ENCODE results near the gene MRPL41. TPM values are rescaled to one million over a fixed set of nuclear protein-coding genes. Genes with fewer than 3 reads are reported as not detected.
"Not testable (repeated sequence)": the region's sequence is repeated elsewhere in the genome, so short reads cannot be mapped to it uniquely, and the experiment has no call there.

Gene MRPL41
- polyA plus RNA-seq, 2 of the 4 experiments (the other 2 are of a cell fraction): 19.7 to 54.4 TPM

DNA sequence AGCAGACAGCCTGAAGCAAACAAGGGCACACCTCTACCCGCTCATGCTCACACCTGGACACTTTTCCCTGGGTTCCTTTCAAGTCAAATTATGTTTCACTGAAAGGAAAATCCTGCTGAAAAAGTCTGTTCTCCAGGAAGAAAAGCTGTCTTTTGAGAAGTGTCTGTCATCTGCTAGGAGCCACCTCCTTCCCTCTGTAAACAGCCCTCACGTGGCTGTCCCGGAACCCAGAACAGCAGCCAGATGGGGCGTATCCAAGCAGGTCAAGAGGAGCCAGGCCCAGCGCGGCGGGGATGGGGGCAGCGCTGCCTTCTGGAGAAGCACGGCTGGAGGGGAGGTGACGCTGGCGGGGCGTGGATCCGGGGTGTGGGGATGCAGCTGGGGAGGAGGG, 1.5 kb upstream of the MRPL41 start, which contains the start of gene PNPLA7:
TSS of gene PNPLA7 (minus strand) at position 172 of the 391 bp plus-strand sequence. CDS start 205 bp downstream, outside the sequence.
- CTCF ChIA-PET: interaction anchor here (1.0 to 1.3 kb wide), 3 partner anchors 9 to 118 kb away, joined by 3 to 5 read pairs (median 4); no protein-coding TSS in a partner anchor
- Histone ChIP-seq H3K27ac (peak within 1 kb of the TSS; percentile 93 to 96), H3K9me3 (no peaks in the 10 kb centered on the region), H3K4me1 (peaks cover 13% of the 10 kb centered on the region), H3K4me2 (peak within 1 kb of the TSS; percentile 100), H3K4me3 (peak within 1 kb of the TSS; percentile 77)
- TF ChIP-seq, protein P1, sequence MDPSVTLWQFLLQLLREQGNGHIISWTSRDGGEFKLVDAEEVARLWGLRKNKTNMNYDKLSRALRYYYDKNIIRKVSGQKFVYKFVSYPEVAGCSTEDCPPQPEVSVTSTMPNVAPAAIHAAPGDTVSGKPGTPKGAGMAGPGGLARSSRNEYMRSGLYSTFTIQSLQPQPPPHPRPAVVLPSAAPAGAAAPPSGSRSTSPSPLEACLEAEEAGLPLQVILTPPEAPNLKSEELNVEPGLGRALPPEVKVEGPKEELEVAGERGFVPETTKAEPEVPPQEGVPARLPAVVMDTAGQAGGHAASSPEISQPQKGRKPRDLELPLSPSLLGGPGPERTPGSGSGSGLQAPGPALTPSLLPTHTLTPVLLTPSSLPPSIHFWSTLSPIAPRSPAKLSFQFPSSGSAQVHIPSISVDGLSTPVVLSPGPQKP (IDR thresholded peaks at IDR 0.05; ENCODE audit: low read depth, low read length): no peak
- no peak for TF ChIP-seq TFCP2L1 (CRISPR knock-in tag; IDR thresholded peaks at IDR 0.05)
- TF ChIP-seq KDM5A (IDR thresholded peaks at IDR 0.05): no peak
- TF ChIP-seq, protein P2, sequence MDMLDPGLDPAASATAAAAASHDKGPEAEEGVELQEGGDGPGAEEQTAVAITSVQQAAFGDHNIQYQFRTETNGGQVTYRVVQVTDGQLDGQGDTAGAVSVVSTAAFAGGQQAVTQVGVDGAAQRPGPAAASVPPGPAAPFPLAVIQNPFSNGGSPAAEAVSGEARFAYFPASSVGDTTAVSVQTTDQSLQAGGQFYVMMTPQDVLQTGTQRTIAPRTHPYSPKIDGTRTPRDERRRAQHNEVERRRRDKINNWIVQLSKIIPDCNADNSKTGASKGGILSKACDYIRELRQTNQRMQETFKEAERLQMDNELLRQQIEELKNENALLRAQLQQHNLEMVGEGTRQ (IDR thresholded peaks at IDR 0.05): peak; percentile 68
- TF ChIP-seq, protein P3, sequence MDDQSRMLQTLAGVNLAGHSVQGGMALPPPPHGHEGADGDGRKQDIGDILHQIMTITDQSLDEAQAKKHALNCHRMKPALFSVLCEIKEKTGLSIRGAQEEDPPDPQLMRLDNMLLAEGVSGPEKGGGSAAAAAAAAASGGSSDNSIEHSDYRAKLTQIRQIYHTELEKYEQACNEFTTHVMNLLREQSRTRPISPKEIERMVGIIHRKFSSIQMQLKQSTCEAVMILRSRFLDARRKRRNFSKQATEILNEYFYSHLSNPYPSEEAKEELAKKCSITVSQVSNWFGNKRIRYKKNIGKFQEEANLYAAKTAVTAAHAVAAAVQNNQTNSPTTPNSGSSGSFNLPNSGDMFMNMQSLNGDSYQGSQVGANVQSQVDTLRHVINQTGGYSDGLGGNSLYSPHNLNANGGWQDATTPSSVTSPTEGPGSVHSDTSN (IDR thresholded peaks at IDR 0.05): no peak
- TF ChIP-seq RCOR1 (IDR thresholded peaks at IDR 0.05; ENCODE audit: low read depth, low read length): no peak
- no peak for TF ChIP-seq SMC3 (IDR thresholded peaks at IDR 0.05)
- no peak for TF ChIP-seq CBX8 (IDR thresholded peaks at IDR 0.05)
- no peak for TF ChIP-seq HOXB5 (CRISPR knock-in tag; IDR thresholded peaks at IDR 0.05)
- TF ChIP-seq NPAS2 (CRISPR knock-in tag; IDR thresholded peaks at IDR 0.05; ENCODE audit: borderline replicate concordance): no peak
- TF ChIP-seq KDM1A (IDR thresholded peaks at IDR 0.05; ENCODE audit: low read depth): no peak
- TF ChIP-seq, protein P4, sequence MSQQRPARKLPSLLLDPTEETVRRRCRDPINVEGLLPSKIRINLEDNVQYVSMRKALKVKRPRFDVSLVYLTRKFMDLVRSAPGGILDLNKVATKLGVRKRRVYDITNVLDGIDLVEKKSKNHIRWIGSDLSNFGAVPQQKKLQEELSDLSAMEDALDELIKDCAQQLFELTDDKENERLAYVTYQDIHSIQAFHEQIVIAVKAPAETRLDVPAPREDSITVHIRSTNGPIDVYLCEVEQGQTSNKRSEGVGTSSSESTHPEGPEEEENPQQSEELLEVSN (IDR thresholded peaks at IDR 0.05; ENCODE audit: borderline replicate concordance, low read depth): no peak
- TF ChIP-seq POLR2A (IDR thresholded peaks at IDR 0.05; ENCODE audit: low read length): no peak
- TF ChIP-seq, protein P5, sequence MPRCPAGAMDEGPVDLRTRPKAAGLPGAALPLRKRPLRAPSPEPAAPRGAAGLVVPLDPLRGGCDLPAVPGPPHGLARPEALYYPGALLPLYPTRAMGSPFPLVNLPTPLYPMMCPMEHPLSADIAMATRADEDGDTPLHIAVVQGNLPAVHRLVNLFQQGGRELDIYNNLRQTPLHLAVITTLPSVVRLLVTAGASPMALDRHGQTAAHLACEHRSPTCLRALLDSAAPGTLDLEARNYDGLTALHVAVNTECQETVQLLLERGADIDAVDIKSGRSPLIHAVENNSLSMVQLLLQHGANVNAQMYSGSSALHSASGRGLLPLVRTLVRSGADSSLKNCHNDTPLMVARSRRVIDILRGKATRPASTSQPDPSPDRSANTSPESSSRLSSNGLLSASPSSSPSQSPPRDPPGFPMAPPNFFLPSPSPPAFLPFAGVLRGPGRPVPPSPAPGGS (IDR thresholded peaks at IDR 0.05): no peak
- TF ChIP-seq, protein P6, sequence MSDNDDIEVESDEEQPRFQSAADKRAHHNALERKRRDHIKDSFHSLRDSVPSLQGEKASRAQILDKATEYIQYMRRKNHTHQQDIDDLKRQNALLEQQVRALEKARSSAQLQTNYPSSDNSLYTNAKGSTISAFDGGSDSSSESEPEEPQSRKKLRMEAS (IDR thresholded peaks at IDR 0.05): peak; percentile 91
- no peak for TF ChIP-seq ESRRA (IDR thresholded peaks at IDR 0.05; ENCODE audit: borderline replicate concordance, low read length)
- TF ChIP-seq HDAC2 (IDR thresholded peaks at IDR 0.05): no peak
- TF ChIP-seq BHLHE40 (IDR thresholded peaks at IDR 0.05; ENCODE audit: low read depth, low read length): 0 out of 2 replicates have a peak, but pooled peaks have one; percentile 36
- peak; percentile 74 to 83 for ATAC-seq
- POLR2A ChIA-PET: interaction anchor here (0.6 to 0.9 kb wide), 3 partner anchors 15 to 55 kb away, joined by 3 to 5 read pairs (median 3); partner anchors contain the start of gene ARRDC1
- WGBS (ENCODE audit: missing lambda C conversion rate): 9% methylated on average over 7 of the region's 13 CpGs
- no peak for FAIRE-seq
- DNase-seq (ENCODE audit: low read depth in 1 of 2, low spot score in 1 of 2): peak; percentile 85 to 86

DNA sequence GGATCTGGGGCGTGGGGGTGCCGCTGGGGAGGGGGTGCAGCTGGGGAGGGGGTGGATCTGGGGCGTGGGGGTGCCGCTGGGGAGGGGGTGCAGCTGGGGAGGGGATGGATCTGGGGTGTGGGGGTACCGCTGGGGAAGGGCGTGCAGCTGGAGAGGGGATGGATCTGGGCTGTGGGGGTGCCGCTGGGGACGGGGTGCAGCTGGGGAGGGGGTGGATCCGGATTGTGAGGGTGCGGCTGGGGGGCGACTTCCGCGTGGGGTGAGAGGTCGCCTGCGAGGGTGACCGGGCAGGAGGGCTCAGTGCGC, 768 bp upstream of the MRPL41 start:
- H3K27ac ChIP-seq: peak overlapping the region; percentile 93 to 96
- ATAC-seq; DNase-seq (ENCODE audit: low read depth in 1 of 2, low spot score in 1 of 2); H3K9me3 ChIP-seq; FAIRE-seq: not testable (repeated sequence)
- WGBS (ENCODE audit: missing lambda C conversion rate): 0% methylated on average over 3 of the region's 17 CpGs
- H3K4me1 ChIP-seq: peaks cover 13% of the 10 kb centered on the region
- POLR2A ChIA-PET: interaction anchor here (0.9 kb wide), 1 partner anchor 54 kb away, joined by 3 read pairs; the partner anchor contains the start of gene ARRDC1
- CTCF ChIA-PET: interaction anchor here (1.0 to 1.5 kb wide), 3 partner anchors 10 to 16 kb away, joined by 4 to 11 read pairs (median 5); no protein-coding TSS in a partner anchor
- peak overlapping the region; percentile 77 for H3K4me3 ChIP-seq
- H3K4me2 ChIP-seq: peak overlapping the region; percentile 100
